DLD1 (cell line): Measurements from ENCODE around the gene CYP2U1.
"Not testable (repeated sequence)": the region's sequence is repeated elsewhere in the genome, so short reads cannot be mapped to it uniquely, and the experiment has no call there.

Experiments
- in situ Hi-C: cut with HindIII; loops from 2 replicates; pipeline ENCODE4 v1.10.0; 2017; ENCODE audit warnings: low sequenced_read_pairs

Gene CYP2U1

DNA sequence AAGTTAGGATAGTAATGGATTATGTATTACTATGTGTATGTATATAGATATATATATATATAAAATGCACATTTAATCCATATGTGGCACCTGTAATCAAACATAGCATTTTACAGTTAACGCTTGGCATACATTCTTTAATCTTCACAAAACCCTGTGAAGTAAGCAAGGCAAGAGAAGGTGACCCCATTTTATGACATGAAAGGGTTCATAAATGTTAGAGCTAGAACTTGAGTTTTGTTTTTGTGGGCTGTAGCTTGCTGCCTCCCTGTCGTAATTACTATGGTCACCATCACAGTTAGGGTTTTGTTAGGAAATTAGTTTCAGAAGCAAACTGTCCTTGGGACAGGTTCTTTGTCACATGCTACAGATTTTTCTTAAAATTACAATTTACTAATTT lies 13.8 kb upstream of the CYP2U1 start:
- in situ Hi-C loops, result no loop called here

DNA sequence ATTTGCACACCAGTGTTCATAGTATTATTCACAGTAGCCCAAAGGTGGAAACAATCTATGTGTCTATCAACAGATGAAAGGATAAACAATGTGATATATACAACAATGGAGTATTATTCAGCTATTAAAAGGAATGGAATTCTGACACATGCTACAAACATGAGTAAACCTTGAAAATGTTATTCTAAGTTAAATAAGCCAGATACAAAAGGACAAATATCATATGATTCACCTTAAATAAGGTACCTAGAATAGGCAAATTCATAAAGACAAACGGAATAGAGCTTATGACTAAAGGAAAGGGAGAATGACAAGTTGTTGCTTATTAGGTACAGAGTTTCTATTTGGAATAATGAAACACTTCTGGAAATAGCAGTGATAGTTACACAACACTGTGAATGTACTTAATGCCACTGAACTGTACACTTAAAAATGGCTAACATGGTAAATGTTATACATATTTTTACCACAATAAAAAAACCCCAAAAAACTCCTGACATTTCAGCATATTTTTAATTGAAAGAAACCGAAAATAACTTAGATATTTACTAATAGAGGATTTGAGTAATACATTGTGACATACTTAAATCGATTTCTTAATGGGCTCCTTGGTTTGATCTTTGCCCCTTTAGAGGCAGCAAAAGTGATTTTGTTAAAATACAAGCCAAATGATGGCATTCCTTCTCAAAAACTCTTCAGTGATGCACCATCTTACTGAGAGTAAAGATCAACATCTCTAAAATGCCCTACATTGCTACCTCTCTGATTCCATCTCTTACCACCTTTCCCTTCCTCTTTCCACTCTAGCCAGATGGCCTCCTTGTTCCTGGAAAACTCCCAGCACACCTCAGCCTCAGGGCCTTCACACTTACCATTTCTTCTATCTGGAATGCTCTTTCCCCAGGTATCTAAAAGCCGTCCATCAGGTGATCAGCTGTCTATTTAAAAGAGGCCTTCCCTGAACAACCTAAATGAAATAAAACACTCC lies 8.6 kb upstream of the CYP2U1 start:
- in situ Hi-C loops, result no loop called here

- in situ Hi-C loops, result not testable (repeated sequence)
Observed at GRCh38 chr4:107925713-107926112, 5.6 kb upstream of the CYP2U1 start.

DNA sequence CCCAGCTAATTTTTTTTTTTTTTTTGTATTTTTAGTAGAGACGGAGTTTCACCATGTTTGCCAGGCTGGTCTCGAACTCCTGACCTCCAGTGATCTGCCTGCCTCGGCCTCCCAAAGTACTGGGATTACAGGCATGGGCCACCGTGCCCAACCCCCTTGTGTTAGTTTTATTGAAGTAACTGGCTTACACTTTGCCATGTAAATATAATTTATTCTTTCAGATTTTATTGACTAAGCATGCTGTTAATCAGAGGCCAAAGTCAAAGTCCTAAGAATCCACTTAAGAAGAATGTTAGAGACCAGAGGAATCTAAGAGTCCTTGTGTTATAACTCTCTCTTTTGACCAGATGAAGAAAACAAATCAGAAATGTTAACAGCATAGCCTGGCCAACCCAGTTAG lies 4.5 kb upstream of the CYP2U1 start:
- in situ Hi-C loops, result not testable (repeated sequence)

- in situ Hi-C loops, result no loop called here
Observed at GRCh38 chr4:107931775-107932321, 499 bp downstream of the CYP2U1 start.

GRCh38 chr4:107935246-107935645 lies 3.9 kb downstream of the CYP2U1 start:
- in situ Hi-C loops, result no loop called here

DNA sequence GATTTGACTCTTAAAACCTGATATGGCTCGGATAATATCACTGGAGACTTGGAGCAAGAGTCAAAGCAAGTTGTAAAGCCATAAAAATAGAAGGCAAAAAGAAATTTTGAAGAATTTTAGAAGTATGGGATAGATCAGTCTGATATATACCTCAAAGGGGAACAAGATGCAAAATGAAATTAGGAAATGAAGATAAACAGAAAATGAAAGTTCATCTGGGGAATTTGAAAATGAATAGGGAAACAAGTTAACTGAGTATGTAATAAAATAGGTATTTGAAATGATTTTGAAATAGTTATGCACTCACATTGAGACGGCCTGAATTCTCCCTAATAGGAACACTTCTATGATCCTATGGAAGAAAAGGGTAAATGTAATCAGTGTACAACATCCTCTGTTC lies 5.7 kb downstream of the CYP2U1 start:
- in situ Hi-C loops, result no loop called here

DNA sequence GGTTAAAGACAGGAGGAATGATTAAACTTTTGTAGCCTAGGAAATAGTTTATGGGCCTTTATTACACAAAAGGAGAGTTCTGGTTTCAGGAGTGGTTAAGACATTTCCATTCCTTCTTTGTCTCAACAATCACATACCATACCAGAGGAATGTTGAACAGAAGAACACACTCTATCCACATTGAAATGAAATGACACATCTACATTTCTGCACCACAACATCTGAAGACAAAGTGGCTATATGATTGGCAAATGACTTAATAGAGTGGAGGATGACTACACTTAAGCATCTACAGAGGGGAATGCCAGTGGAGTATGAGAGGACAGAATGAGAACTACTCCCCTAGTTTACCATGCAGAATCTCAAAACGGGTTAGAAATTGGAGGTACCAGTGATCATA lies 8.0 kb downstream of the CYP2U1 start:
- in situ Hi-C loops, result no loop called here

GRCh38 chr4:107945809-107946208 lies 14.5 kb downstream of the CYP2U1 start:
- in situ Hi-C loops, result no loop called here

- in situ Hi-C loops, result no loop called here
Observed at GRCh38 chr4:107950746-107951540, 19.6 kb downstream of the CYP2U1 start.

DNA sequence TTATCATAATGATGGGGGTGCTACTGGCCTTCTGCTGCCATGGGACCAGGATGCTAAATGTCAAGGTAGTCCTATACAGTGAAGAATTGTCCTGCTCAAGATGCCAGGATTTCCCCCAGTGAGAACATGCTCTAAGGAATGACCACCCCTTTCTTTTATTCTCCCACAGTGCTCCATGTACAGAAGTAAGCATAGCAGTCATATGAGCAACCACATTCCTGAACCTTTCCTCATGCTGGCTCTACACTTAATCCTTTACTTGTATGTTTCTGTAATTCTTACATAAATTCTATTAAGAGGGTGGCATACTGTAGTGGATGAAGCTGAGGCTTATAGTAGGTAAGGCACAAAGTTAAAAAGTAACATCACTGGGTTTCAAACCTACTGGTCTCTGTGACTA lies 20.2 kb downstream of the CYP2U1 start:
- in situ Hi-C loops, result no loop called here

DNA sequence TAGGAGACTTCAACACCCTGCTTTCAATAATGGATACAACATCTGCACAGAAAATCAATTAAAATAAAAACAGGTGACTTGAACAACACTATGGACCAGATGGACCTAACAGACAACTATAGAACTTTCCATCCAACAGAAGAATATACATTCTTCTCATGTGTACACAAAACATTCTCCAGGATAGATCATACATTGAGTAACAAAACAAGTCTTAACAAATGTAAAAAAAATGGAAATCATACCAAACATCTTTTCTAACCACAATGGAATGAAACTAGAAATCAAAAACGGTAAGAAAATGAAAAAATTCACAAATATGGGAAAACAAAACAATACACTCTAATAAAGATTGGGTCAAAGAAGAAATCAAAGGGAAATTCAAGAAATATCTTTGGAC lies 24.7 kb downstream of the CYP2U1 start:
- in situ Hi-C loops, result no loop called here

DNA sequence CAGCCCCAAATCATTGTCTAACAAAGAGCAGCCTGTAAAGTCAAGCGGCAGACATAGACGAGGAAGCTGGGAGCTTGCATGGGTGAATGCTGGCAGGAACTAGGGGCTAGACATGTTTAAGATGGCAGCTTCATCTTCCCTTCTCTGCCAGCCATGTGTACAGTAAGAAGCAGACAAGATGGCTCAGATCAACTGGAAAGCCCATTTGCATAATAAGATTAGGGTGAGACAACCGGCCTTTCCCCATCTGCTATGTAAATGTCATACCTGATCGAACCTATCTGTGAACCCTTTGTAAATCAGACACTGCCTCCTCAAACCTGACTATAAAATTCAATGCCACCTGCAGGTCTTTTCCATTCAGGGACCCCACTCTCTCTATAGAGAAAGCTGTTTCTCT lies 35.6 kb downstream of the CYP2U1 start:
- in situ Hi-C loops, result no loop called here

GRCh38 chr4:107967519-107967918 lies 36.2 kb downstream of the CYP2U1 start:
- in situ Hi-C loops, result not testable (repeated sequence)

GRCh38 chr4:107967921-107968320 lies 36.6 kb downstream of the CYP2U1 start:
- in situ Hi-C loops, result not testable (repeated sequence)

DNA sequence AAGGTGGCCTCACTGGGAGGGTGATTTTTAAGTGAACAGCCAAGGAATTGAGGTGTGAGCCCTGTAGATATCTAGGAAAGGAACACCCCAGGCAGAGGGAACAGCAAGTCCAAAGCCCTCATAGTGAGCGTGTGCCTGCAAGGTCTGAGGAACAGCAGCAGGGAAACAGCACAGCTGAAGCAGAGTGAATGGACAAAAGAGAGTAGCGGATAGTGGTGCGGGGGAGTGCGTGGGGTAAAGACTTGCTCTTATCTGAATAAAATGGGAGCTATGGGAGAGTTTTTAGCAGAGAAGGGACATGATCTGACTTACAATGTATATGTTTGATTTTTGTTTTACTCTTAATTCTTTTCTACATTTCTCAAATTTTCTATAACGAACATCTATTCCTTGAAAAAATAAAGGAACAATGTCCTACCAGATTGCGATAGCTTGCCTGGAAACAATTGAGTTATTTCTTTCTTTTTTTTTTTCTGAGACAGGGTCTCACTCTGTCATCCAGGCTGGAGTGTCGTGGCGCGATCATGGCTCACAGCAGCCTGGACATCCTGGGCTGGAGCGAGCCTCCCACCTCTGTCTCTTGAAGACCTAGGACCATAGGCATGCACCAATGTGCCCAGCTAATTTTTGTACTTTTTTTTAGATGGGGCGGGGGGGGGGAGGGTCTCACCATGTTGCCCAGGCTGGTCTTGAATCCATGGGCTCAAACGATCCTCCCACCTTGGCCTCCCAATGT lies 38.9 kb downstream of the CYP2U1 start:
- in situ Hi-C loops, result no loop called here

DNA sequence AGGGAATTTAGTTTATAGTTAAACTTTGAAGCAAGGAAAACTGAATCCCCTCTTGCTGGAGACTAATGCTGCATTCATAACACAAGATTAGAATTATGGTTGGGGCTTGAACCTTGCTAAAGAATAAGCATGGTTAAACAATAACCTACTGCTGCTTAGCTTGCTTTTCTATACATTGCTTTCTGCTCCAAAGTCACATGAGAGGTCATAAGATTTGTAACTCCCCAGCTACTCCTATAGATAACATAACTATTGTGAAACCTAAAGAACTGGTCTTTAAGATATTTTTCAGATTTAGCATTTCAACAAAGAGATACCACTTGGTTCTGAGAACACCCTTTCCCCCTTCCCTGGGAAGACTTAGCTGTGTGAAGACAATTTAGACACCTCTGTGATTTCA lies 41.3 kb downstream of the CYP2U1 start:
- in situ Hi-C loops, result no loop called here

DNA sequence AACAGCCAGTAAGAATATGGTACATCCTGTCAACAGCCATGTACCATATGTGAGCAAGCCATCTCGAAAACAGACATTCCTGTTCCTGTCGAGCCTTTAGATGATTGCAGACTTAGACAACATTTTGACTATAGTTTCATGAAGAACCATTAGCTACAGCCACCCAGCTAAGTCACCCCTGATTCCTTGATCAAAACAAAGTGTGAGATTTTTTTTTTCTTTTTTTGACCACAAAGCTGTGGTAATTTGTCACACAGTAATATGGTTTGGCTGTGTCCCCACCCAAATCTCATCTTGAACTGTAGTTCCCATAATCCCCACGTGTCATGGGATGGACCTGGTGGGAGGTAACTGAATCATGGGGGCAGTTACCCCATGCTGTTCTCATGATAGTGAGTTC lies 43.2 kb downstream of the CYP2U1 start:
- in situ Hi-C loops, result no loop called here

GRCh38 chr4:107977482-107977881 lies 46.1 kb downstream of the CYP2U1 start:
- in situ Hi-C loops, result no loop called here

GRCh38 chr4:107977966-107978705 lies 46.8 kb downstream of the CYP2U1 start:
- in situ Hi-C loops, result no loop called here
